Erythroblast (primary cell): ENCODE measurements around the gene FTO.

ENCODE experiments used
- GATA1 ChIP-seq: IDR thresholded peaks from 2 replicates; pipeline ENCODE4 v1.6.1; 2011; ENCODE audit warnings: low read depth, mild to moderate bottlenecking, control low read depth, low read length, moderate library complexity
- POLR2A ChIP-seq: IDR thresholded peaks from 2 replicates; pipeline ENCODE4 v1.6.1; 2011; ENCODE audit warnings: mild to moderate bottlenecking, low read length

GRCh38 chr16:54144572-54144947, 440.6 kb downstream of the FTO start:
- TF ChIP-seq POLR2A (no peak), GATA1 (no peak)
